Suprapubic skin (tissue), 3 donors: Measurements from ENCODE around the gene PEPD.

ENCODE experiments used
- CTCF ChIP-seq, 2 donors: fragments of 200-600 bp in 1 of 2; fragments of 450-650 bp in 1 of 2; sonication (generic) in 1 of 2; IDR thresholded peaks; one replicate each; pipeline ENCODE4 v1.5.1; 2016 to 2019; ENCODE audit warnings: antibody characterized with exemption in 2 of 2, mild to moderate bottlenecking in 1 of 2, moderate library complexity in 1 of 2
- EP300 ChIP-seq: sonication (generic); formaldehyde crosslinking; IDR thresholded peaks from one replicate; pipeline ENCODE4 v1.6.1; 2017; ENCODE audit warnings: antibody characterized with exemption
- POLR2A ChIP-seq, 2 donors: fragments of 450-650 bp; IDR thresholded peaks; one replicate each; pipeline ENCODE4 v1.6.1; 2017; ENCODE audit warnings: antibody characterized with exemption in 2 of 2, mild to moderate bottlenecking in 2 of 2, moderate library complexity in 2 of 2

- TF ChIP-seq CTCF (IDR thresholded peaks at IDR 0.05) (no peak), POLR2A (IDR thresholded peaks at IDR 0.05) (no peak), EP300 (no peak)
Measured at GRCh38 chr19:33394006-33394722, 127.4 kb downstream of the PEPD start.
